Measurements from ENCODE around the gene ATF6B.
"Not testable (repeated sequence)": the region's sequence is repeated elsewhere in the genome, so short reads cannot be mapped to it uniquely, and the experiment has no call there.

The ATF6B gene

DNA sequence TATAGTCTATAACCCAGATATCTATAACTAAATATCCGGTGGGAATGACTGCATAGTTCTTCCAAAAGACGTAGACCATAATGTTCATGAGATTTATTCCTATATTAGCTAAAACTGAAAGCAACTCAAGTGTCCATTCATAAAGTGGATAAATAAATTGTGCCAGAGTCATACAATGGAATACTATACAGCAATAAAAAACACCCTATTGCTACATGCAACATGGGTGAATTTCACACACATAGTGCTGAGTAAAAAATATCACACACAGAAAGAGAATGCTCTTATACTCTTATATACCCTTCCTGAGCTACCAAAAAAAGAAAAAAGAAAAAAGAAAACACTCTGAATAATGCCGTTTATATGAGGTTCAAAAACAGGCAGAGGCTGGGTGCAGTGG lies 25.8 kb downstream of the ATF6B start:
- DNase-seq: no peak

DNA sequence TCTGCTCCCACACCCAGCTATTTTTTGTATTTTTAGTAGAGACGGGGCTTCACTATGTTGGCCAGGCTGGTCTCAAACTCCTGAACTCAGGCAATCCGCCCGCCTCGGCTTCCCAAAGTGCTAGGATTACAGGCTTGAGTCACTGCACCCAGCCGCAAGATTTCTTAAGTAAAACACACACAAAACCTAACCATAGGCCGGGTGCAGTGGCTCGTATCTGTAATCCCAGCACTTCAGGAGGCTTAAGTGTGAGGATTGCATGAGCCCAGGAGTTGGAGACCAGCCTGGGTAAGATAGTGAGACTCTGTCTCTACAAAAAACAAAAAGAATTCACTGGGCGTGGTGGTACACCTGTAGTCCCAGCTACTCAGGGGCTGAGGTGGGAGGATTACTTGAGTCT lies 27.8 kb downstream of the ATF6B start:
- not testable (repeated sequence) for DNase-seq

DNA sequence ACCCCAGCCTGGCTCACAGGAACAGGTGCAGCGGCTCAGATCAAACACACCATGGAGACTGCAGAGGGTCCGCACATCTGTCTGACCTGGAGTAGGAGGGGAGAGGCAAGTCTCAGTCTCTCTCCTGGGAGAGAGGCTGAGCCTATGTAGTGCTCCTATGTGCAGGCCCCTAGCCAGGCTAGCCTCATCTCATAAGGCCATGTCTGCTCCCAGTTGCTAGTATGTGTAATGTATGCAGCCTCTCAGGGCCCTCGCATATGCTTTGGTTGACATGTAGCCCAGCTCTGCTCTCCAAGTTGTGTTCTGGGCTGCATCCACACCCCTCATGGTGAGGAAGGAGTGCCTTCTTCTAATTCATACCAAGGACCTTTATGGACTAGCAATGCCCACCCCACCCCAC lies 30.7 kb downstream of the ATF6B start:
- no peak for DNase-seq

- DNase-seq: no peak
These were observed 31.4 kb downstream of the ATF6B start for GRCh38 chr6:32096394-32097258.

GRCh38 chr6:32096087-32096393 lies 32.0 kb downstream of the ATF6B start:
- DNase-seq: no peak

DNA sequence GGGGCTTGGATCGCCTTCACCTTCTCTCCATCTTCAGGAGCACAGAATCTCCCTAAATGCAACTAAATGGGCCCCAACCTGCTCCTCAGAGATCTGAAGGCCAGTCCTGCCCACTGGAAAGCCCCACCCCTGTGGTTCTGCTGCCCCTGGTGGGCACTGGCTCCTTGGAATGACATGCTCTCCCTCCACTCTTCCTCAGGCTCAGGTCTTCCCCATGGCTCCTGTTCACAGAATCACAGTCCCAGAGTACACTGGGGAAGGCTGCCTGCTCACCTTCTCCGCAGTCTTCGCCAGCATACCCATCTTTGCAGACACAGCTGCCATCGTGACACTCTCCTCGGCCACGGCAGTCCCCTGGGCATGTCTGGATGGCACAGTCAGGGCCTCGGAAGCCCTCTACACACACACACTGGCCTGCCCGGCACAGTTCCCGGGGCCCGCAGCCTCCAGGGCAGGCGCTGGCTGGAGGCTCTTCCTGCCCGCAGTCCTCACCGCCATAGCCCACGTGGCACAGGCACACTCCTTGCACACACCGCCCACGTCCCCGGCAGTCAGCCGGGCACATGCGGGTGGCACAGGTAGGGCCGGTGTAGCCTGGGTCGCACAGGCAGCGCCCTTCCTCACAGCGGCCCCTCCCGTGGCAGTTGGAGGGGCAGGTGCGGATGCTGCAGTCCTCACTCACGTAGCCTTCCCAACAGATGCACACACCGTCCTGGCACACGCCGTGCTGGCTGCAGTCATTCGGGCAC lies 32.5 kb downstream of the ATF6B start:
- no peak for DNase-seq

DNA sequence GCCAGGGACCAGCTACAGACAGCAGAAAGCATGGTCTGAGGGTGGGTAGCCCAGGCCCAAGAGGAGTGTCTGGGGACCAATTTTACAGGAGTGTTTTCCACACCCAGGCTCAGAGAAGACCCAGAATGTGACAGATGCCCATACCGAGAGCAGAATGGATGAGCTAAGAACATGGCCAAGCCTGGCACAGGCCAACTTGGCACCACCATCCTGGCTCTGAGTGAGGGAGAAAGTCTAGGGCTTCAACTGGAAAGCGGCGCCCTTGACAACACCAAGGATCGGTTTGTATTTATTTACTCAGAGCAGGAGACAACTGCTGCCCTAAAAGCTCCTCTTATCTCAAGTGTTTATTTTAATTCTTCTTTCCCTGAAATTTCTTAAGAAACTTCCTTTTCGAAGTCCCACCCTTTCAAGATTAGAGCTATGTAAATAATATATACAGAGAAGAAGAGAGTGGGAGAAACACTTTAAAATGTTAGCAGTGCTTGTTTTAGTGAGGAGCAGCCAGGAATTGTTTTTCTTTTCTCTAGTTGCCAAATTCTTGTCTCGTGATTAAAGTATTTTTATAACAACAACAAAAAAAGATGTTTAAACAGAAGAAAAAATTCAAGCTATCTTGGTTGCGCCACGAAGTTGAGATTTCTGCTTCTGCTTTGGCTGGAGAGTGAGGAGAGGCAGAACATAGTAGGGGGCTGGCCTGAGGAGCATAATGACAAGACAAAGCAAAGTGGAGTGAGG lies 35.1 kb downstream of the ATF6B start:
- no peak for DNase-seq

GRCh38 chr6:32089082-32089828 lies 38.8 kb downstream of the ATF6B start:
- DNase-seq: no peak

GRCh38 chr6:32088487-32089049 lies 39.5 kb downstream of the ATF6B start:
- no peak for DNase-seq

GRCh38 chr6:32087574-32088486 lies 40.2 kb downstream of the ATF6B start:
- DNase-seq: peak; percentile 37 to 76 (median 58)

GRCh38 chr6:32086661-32087573 lies 41.1 kb downstream of the ATF6B start:
- peak in 1 of 5 donors; percentile 14 for DNase-seq

DNA sequence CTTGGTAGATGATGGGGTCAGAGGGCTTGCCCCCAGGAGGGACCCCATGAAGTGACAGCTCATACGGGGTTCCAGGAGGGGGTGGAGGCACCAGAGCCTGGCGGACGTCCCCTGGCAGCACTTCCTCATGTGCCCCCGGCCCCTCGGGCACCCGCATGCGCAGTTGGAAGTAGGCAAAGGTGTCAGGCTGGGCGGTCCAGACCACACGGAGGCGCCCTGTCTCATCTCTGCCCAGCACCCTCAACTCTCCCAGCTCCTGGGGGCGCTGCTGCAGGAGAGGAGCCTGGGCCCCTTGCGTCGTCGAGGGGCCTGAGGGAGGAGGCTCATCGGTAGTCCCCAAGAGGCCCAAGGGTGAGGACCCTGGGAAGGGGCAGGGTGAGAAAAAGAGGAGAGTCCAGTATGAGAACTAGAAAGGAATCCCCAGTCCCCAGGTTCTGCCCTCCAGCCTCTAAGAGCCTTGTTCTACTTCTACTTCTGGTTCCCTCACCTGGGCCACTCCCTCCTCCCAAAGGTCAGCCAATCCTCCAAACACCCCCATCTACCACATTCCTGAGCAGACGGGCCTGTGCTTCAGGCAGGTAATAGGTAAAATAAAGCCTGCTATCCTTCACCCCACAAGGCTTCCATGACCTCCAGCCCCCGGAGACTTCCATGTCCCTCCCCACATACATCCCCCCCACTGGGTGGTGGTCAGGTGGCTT lies 42.1 kb downstream of the ATF6B start:
- DNase-seq: no peak

DNA sequence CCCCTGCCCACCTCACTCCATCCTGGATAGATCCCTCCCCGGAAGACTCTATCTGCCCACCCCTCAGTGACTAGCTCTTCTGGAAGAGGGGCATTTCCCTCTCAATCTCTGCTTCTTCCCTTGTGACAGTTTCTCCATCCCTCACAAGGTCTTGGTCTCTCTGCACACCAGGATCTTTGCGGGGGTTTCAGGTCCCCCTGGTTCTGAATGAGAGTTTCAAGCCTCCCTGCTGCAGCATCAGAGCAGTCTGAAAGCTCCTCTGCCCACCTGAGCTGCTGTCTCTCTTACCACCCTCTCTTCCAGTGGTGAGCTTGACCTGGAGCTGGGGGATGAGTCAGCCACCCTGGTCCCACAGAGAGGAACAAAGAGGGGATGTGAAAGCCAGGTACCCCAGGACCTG lies 43.3 kb downstream of the ATF6B start:
- DNase-seq: no peak

DNA sequence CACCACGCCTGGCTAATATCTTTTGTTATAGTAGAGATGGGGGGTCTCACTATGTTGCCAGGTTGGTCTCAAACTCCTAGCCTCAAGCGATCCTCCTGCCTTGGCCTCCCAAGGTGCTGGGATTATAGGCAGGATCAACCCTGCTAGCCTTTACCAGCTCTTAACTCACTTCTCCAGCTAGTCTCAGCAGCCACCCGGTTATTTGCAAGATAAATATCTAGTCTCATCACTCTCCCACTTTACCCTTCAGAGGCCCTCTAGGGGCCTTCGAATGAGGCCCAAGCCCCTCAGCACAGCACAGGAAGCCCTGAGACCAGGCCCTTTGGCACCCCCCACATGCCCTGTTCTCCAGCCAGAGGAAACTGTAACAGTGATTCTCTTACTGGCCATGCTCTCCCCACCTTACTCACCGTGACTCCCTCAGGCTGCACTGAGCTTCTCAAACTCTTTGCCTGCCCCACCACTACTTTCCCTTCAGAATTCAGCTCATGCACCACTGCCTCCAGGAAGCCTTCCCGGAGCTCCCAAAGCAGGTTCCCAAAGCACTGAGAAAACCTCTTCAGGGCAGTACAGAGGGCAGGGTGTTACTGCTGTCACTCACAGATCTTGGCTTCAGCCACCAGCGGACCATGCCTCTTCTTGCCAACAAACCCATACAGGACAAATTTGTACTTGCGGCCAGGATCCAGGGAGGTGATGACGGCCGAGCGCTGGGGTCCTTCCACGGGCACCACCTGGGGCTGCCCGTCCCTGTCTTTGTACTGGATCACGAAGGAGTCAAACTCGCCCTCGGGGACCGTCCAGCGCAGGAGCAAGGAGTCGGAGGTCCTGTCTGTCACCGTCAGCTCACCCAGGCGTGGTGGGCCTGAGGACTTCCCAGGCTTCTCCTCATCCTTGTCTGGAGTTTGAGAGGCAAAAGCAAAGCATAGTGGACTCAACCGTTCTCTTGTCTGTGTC lies 44.0 kb downstream of the ATF6B start:
- DNase-seq: no peak

GRCh38 chr6:32082935-32083334 lies 45.1 kb downstream of the ATF6B start:
- DNase-seq: no peak

DNA sequence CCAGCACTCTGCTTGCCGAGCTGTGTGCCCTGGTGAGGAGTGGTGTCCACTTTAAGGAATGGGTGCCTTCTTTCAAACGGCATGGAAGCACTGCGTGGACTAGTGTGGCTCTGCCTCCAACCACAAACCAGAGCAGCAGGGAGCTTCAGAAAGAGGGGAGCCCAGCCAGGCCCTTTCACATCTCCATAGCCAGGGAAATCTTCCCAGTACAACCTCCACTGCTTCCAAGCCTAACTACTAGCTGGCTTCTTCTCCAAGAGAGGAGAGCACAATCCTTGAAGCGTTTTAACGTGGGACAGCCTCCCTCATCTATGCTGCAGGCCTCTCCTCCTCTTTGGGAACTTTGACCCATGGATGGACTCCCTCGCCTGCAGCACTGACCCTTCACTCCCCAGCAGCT lies 45.6 kb downstream of the ATF6B start:
- no peak for DNase-seq

DNA sequence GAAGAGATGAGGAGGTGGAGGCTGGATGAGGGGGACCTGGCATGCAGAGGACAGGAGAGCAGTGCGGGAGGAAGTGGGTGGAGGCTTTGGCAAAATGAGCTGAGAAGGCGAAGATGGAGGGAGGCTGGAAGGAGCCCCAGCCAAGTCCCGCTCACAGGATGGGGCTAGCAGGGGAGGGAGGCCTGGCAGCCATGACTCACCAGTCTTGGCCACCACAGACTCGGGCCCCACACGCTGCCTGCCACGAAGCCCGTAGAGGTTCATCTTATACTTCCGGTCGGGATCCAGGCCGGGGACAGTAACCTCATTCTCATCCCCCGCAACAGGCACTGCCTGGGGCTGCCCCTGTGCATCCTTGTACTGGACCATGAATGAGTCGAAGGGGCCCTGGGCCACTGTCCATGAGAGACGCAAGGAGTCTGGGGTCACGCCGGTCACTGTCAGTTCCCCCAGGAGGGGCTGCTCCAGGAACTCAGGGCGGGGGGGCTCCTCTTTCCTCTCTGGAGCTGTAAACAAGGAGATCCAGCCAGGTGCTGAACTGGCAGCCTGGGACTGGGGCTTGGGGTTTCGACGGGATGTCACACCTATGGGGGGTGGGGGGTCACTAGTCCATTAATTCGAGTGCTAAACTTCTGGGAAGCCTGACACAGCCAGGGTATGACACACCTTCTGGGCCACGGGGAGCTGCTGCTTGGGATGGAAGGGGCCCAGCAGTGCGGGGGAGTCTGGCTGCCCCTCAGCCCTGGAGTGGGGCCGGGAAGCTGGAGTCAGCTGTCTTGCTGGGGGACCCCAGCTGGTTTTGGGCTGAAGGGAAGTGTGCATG lies 46.7 kb downstream of the ATF6B start:
- no peak for DNase-seq
